Measurements from ENCODE around the gene CDKN2B-AS1. TPM values are rescaled to one million over a fixed set of nuclear protein-coding genes. Genes with fewer than 3 reads are reported as not detected.
A peak's percentile ranks its signal among the peaks of the same experiment; 100 is the strongest.

The CDKN2B-AS1 gene
- total RNA-seq, 1 donor from 2014 or later = 0.53 TPM

DNA sequence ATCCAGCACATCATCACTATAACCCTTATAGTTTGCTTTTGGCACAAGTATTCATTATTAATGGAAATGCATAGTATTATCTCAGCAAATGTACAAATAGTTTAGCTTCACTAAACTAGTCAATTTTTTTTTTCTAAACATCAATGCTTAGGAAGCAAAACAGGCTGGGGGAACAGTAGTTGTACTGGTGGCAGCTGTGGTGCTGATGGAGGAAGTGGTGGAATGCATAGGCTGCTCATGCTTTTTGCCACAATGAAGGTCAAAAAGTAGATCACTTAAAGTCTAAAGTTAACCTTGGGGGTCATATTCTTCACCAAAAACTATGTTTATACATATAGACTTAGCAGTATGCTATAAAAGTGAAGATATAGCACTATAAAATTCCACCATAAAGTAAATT lies 50.8 kb downstream of the CDKN2B-AS1 start:
- DNase-seq (ENCODE audit: low read depth) (no peak), FAIRE-seq (no peak)
- Histone ChIP-seq H3K27me3 (ENCODE audit: control insufficient read depth, insufficient read depth, low read length) (no peaks in the 10 kb centered on the region), H3K4me3 (ENCODE audit: low read depth, low read length) (no peak overlapping the region), H3K36me3 (ENCODE audit: control insufficient read depth, insufficient read depth, low read length) (no peaks in the 10 kb centered on the region)
- TF ChIP-seq, protein P1, sequence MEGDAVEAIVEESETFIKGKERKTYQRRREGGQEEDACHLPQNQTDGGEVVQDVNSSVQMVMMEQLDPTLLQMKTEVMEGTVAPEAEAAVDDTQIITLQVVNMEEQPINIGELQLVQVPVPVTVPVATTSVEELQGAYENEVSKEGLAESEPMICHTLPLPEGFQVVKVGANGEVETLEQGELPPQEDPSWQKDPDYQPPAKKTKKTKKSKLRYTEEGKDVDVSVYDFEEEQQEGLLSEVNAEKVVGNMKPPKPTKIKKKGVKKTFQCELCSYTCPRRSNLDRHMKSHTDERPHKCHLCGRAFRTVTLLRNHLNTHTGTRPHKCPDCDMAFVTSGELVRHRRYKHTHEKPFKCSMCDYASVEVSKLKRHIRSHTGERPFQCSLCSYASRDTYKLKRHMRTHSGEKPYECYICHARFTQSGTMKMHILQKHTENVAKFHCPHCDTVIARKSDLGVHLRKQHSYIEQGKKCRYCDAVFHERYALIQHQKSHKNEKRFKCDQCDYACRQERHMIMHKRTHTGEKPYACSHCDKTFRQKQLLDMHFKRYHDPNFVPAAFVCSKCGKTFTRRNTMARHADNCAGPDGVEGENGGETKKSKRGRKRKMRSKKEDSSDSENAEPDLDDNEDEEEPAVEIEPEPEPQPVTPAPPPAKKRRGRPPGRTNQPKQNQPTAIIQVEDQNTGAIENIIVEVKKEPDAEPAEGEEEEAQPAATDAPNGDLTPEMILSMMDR (IDR thresholded peaks at IDR 0.05; ENCODE audit: insufficient read depth, low read length, severe bottlenecking) = no peak

DNA sequence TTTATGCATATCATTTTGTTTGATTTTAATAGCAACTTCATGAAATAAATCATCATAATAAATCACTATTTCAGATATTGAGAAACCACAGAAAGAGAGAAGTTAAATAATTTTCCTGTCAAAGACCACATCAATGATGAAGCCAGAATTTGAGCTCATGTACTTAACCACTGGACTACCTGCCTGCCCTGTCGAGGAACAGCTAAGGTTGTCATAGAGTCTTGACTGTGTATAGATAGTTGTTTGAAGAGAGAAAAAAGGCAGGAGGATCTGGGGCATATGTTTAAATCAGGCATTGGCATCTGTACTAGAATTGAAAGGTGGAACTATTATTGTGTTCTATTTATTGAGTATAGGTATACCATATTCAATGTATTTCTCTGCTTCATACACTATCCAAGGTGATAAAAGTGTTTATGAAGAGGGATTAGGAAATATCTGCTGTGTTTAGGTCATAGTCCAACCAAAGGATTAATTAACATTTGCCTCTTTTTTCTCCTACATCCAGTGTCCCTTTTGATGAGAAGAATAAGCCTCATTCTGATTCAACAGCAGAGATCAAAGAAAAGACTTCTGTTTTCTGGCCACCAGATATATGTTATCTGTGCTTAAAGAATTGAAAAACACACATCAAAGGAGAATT lies 51.8 kb downstream of the CDKN2B-AS1 start:
- TF ChIP-seq, protein P1 (IDR thresholded peaks at IDR 0.05; ENCODE audit: insufficient read depth, low read length, severe bottlenecking) = no peak
- H3K36me3 ChIP-seq (ENCODE audit: control insufficient read depth, insufficient read depth, low read length) = no peaks in the 10 kb centered on the region
- H3K27me3 ChIP-seq (ENCODE audit: control insufficient read depth, insufficient read depth, low read length) = no peaks in the 10 kb centered on the region
- DNase-seq (ENCODE audit: low read depth) (no peak), FAIRE-seq (no peak)
- no peak overlapping the region for H3K4me3 ChIP-seq (ENCODE audit: low read depth, low read length)

DNA sequence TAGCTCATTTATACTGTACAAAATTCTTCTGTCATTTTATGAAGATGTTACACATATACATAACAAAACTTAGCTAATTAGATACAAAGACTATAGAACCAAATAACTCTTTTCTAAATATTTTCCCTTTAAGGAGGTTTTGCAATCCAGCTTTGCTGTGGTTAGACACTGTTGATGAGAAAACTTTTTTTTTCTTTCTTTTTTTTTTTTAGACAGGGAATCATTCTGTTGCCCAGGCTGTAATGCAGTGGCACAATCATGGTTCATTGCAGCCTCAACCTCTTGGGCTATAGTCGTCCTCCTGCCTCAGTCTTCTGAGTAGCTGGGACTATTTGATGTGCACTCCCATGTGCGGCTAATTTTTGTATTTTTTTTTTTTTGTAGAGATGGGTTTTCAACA lies 53.0 kb downstream of the CDKN2B-AS1 start:
- no peak overlapping the region for H3K4me3 ChIP-seq (ENCODE audit: low read depth, low read length)
- H3K27me3 ChIP-seq (ENCODE audit: control insufficient read depth, insufficient read depth, low read length) = no peaks in the 10 kb centered on the region
- no peak for DNase-seq (ENCODE audit: low read depth)
- TF ChIP-seq, protein P1 (IDR thresholded peaks at IDR 0.05; ENCODE audit: insufficient read depth, low read length, severe bottlenecking) = no peak
- H3K36me3 ChIP-seq (ENCODE audit: control insufficient read depth, insufficient read depth, low read length) = no peaks in the 10 kb centered on the region
- FAIRE-seq = no peak

DNA sequence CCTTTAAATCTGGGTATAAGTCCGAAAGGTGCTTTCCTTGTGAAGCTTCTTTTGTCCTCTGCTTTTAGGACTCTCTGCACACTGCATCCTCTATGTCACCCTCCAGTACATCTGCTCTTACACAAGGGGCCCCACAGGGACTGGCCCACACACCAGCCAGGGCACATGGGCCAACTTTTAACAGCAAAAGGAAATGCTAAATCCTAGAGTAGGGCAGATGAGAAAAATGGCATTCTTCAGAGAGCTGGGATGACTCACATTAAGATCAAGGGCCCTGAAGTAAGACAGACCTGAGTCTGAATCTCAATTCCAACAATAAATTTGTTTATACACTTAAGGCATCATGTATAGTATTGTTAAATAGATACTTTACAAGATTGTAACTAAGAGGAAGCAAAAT lies 54.8 kb downstream of the CDKN2B-AS1 start:
- TF ChIP-seq, protein P1 (IDR thresholded peaks at IDR 0.05; ENCODE audit: insufficient read depth, low read length, severe bottlenecking) = no peak
- FAIRE-seq = no peak
- H3K4me3 ChIP-seq (ENCODE audit: low read depth, low read length) = no peak overlapping the region
- H3K27me3 ChIP-seq (ENCODE audit: control insufficient read depth, insufficient read depth, low read length) = no peaks in the 10 kb centered on the region
- no peaks in the 10 kb centered on the region for H3K36me3 ChIP-seq (ENCODE audit: control insufficient read depth, insufficient read depth, low read length)
- DNase-seq (ENCODE audit: low read depth) = peak; percentile 38

DNA sequence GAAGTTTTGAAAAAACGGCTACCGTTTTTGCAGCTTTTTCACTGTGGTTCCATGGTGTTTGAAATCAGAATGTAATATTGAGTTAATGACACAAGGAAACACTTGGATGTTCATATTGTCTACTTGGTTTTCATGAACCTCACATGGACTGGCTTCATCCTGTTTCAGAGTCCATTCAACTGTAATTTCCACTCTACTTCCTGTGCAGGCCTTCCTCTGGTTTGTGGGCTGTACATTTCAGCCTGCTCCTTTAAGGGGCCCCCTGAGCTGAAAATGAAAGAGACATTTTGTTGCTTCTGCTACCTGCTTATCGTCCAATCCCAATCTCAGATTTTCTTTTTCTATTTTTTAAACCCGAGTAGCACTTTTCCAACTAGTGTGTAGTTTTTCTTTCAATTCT lies 56.3 kb downstream of the CDKN2B-AS1 start:
- TF ChIP-seq, protein P1 (IDR thresholded peaks at IDR 0.05; ENCODE audit: insufficient read depth, low read length, severe bottlenecking) = no peak
- no peak overlapping the region for H3K4me3 ChIP-seq (ENCODE audit: low read depth, low read length)
- FAIRE-seq (no peak), DNase-seq (ENCODE audit: low read depth) (no peak)
- no peaks in the 10 kb centered on the region for H3K36me3 ChIP-seq (ENCODE audit: control insufficient read depth, insufficient read depth, low read length)
- H3K27me3 ChIP-seq (ENCODE audit: control insufficient read depth, insufficient read depth, low read length) = no peaks in the 10 kb centered on the region

DNA sequence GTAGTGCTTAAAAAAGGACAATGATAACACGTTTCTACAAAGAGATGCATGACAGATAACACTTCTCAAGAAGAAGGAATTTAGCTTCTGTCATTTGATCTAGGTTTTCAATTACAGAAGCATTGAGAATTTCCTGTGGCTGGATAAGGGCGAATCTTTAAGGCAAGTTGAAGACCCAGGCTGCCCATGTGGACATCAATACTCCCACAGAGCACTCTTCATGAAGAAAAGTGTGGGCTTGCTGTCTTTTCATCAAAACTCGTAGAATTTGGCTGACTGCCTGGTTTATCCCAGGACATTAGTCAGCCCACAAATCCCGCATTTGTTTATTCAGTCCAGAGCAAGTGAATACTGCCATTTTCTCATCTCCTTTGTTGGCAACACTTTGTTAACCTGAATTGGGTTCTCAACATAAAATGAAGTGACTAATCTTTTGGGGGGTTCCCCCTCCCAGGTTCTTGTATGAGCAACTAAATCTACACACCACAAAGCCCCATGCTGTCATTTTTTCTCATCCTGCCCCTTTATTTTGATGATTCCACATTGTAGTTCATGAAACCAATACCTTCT lies 57.9 kb downstream of the CDKN2B-AS1 start:
- DNase-seq (ENCODE audit: low read depth) (peak; percentile 99), FAIRE-seq (no peak)
- no peak overlapping the region for H3K4me3 ChIP-seq (ENCODE audit: low read depth, low read length)
- no peaks in the 10 kb centered on the region for H3K27me3 ChIP-seq (ENCODE audit: control insufficient read depth, insufficient read depth, low read length)
- H3K36me3 ChIP-seq (ENCODE audit: control insufficient read depth, insufficient read depth, low read length) = no peaks in the 10 kb centered on the region
- TF ChIP-seq, protein P1 (IDR thresholded peaks at IDR 0.05; ENCODE audit: insufficient read depth, low read length, severe bottlenecking) = no peak
